Central memory CD8-positive, alpha-beta T cell (primary cell): ENCODE measurements around the gene GPR152.
A peak's percentile ranks its signal among the peaks of the same experiment; 100 is the strongest.
"Not testable (repeated sequence)": the region's sequence is repeated elsewhere in the genome, so short reads cannot be mapped to it uniquely, and the experiment has no call there.

Experiments used
- ATAC-seq: fragments of 150-1000 bp; cut with Tn5 transposase; replicated peaks from 2 replicates; pipeline ENCODE4 v1.10.0; 2022; ENCODE audit warnings: mild to moderate bottlenecking, moderate FRiP score, moderate number of reproducible peaks; ENCODE audit not compliant: poor library complexity, severe bottlenecking; ENCODE audit errors: extremely low read depth
- DNase-seq, 2 donors: peaks; one replicate each; pipeline ENCODE4 v3.0.0; 2021; ENCODE audit warnings: low spot score in 2 of 2
- H3K27ac Mint-ChIP-seq: one replicate; pipeline ENCODE4 v1.8.0; 2022; ENCODE audit warnings: low read depth, mild to moderate bottlenecking, moderate library complexity, mixed read lengths
- H3K27me3 Mint-ChIP-seq: one replicate; pipeline ENCODE4 v1.8.0; 2022; ENCODE audit warnings: mixed read lengths
- H3K36me3 Mint-ChIP-seq: one replicate; pipeline ENCODE4 v1.8.0; 2022; ENCODE audit warnings: mild to moderate bottlenecking, moderate library complexity, mixed read lengths; ENCODE audit not compliant: insufficient read depth
- H3K4me1 Mint-ChIP-seq: one replicate; pipeline ENCODE4 v1.8.0; 2022; ENCODE audit warnings: mixed read lengths
- H3K4me3 Mint-ChIP-seq: one replicate; pipeline ENCODE4 v1.8.0; 2022; ENCODE audit warnings: mild to moderate bottlenecking, moderate library complexity, mixed read lengths
- H3K9me3 Mint-ChIP-seq: one replicate; pipeline ENCODE4 v1.8.0; 2022; ENCODE audit warnings: mixed read lengths

Gene GPR152

GRCh38 chr11:67483831-67484665 is 31.5 kb upstream of the GPR152 start:
- Mint-ChIP-seq H3K9me3 (no peaks in the 10 kb centered on the region), H3K27me3 (no peaks in the 10 kb centered on the region), H3K4me1 (peaks cover 64% of the 10 kb centered on the region), H3K4me3 (peak overlapping the region; percentile 92), H3K27ac (peak overlapping the region; percentile 95), H3K36me3 (peaks cover 43% of the 10 kb centered on the region)
- DNase-seq (peak in 1 of 2 donors; percentile 53), ATAC-seq (peak; percentile 63)

GRCh38 chr11:67482827-67483798 is 30.6 kb upstream of the GPR152 start, which contains the start of gene AIP:
Gene AIP, plus strand, starts transcription at chr11:67483026. Its CDS starts 133 bp downstream, at chr11:67483159.
- no peaks in the 10 kb centered on the region for H3K9me3 Mint-ChIP-seq
- H3K36me3 Mint-ChIP-seq: peaks cover 38% of the 10 kb centered on the region
- peaks cover 58% of the 10 kb centered on the region for H3K4me1 Mint-ChIP-seq
- ATAC-seq (peak; percentile 76), DNase-seq (peak; percentile 94 to 97)
- H3K4me3 Mint-ChIP-seq: peak within 1 kb of the TSS; percentile 92
- no peaks in the 10 kb centered on the region for H3K27me3 Mint-ChIP-seq
- peak within 1 kb of the TSS; percentile 95 for H3K27ac Mint-ChIP-seq

GRCh38 chr11:67482275-67482826 is 29.8 kb upstream of the GPR152 start:
- DNase-seq: no peak
- H3K4me1 Mint-ChIP-seq: peaks cover 50% of the 10 kb centered on the region
- ATAC-seq: peak; percentile 8

GRCh38 chr11:67477344-67478050 is 25.0 kb upstream of the GPR152 start:
- H3K36me3 Mint-ChIP-seq, H3K4me1 Mint-ChIP-seq, ATAC-seq, H3K4me3 Mint-ChIP-seq, H3K27ac Mint-ChIP-seq, DNase-seq, H3K9me3 Mint-ChIP-seq, H3K27me3 Mint-ChIP-seq: not testable (repeated sequence)

More at GRCh38 chr11:67482275-67482826, 29.8 kb upstream of the GPR152 start:
- H3K36me3 Mint-ChIP-seq: peaks cover 32% of the 10 kb centered on the region
- H3K9me3 Mint-ChIP-seq: no peaks in the 10 kb centered on the region
- peak overlapping the region; percentile 92 for H3K4me3 Mint-ChIP-seq
- no peaks in the 10 kb centered on the region for H3K27me3 Mint-ChIP-seq
- peak overlapping the region; percentile 95 for H3K27ac Mint-ChIP-seq

GRCh38 chr11:67476692-67477091 is 24.2 kb upstream of the GPR152 start:
- not testable (repeated sequence) for H3K4me1 Mint-ChIP-seq, H3K36me3 Mint-ChIP-seq, ATAC-seq, H3K9me3 Mint-ChIP-seq, DNase-seq, H3K27me3 Mint-ChIP-seq, H3K4me3 Mint-ChIP-seq, H3K27ac Mint-ChIP-seq

- Mint-ChIP-seq H3K36me3 (peaks cover 6% of the 10 kb centered on the region), H3K27me3 (no peaks in the 10 kb centered on the region), H3K9me3 (no peaks in the 10 kb centered on the region), H3K4me1 (peaks cover 8% of the 10 kb centered on the region), H3K27ac (no peak overlapping the region), H3K4me3 (no peak overlapping the region)
- DNase-seq (no peak), ATAC-seq (no peak)
These were observed 20.4 kb upstream of the GPR152 start for GRCh38 chr11:67472882-67473281.

GRCh38 chr11:67470337-67471002 is 17.9 kb upstream of the GPR152 start:
- H3K27me3 Mint-ChIP-seq: no peaks in the 10 kb centered on the region
- H3K4me1 Mint-ChIP-seq: peaks cover 22% of the 10 kb centered on the region
- H3K27ac Mint-ChIP-seq: no peak overlapping the region
- H3K9me3 Mint-ChIP-seq: no peaks in the 10 kb centered on the region
- peaks cover 8% of the 10 kb centered on the region for H3K36me3 Mint-ChIP-seq
- ATAC-seq: no peak
- peak overlapping the region; percentile 86 for H3K4me3 Mint-ChIP-seq
- DNase-seq: no peak

GRCh38 chr11:67469508-67469811 is 16.9 kb upstream of the GPR152 start:
- Mint-ChIP-seq H3K4me3 (peak overlapping the region; percentile 86), H3K9me3 (no peaks in the 10 kb centered on the region), H3K27ac (peak overlapping the region; percentile 32), H3K4me1 (peaks cover 31% of the 10 kb centered on the region), H3K36me3 (peaks cover 8% of the 10 kb centered on the region), H3K27me3 (no peaks in the 10 kb centered on the region)
- no peak for DNase-seq
- ATAC-seq: no peak

GRCh38 chr11:67468759-67469507 is 16.4 kb upstream of the GPR152 start, which contains the start of gene TMEM134:
Gene TMEM134, minus strand, starts transcription at chr11:67469251. Its CDS starts 59 bp downstream, at chr11:67469192.
- H3K9me3 Mint-ChIP-seq: no peaks in the 10 kb centered on the region
- peak; percentile 70 to 83 for DNase-seq
- peak within 1 kb of the TSS; percentile 61 for H3K27ac Mint-ChIP-seq
- H3K4me3 Mint-ChIP-seq: peak within 1 kb of the TSS; percentile 86
- H3K36me3 Mint-ChIP-seq: peaks cover 8% of the 10 kb centered on the region
- H3K27me3 Mint-ChIP-seq: no peaks in the 10 kb centered on the region
- peak; percentile 73 for ATAC-seq
- peaks cover 31% of the 10 kb centered on the region for H3K4me1 Mint-ChIP-seq

- ATAC-seq: no peak
- peak overlapping the region; percentile 61 for H3K27ac Mint-ChIP-seq
- H3K27me3 Mint-ChIP-seq: no peaks in the 10 kb centered on the region
- H3K9me3 Mint-ChIP-seq: no peaks in the 10 kb centered on the region
- H3K36me3 Mint-ChIP-seq: peaks cover 8% of the 10 kb centered on the region
- H3K4me3 Mint-ChIP-seq: peak overlapping the region; percentile 86
- no peak for DNase-seq
- H3K4me1 Mint-ChIP-seq: peaks cover 31% of the 10 kb centered on the region
These were observed 15.9 kb upstream of the GPR152 start for GRCh38 chr11:67468456-67468758.

- DNase-seq (no peak), ATAC-seq (no peak)
- H3K27me3 Mint-ChIP-seq: no peaks in the 10 kb centered on the region
- H3K4me3 Mint-ChIP-seq: peak overlapping the region; percentile 86
- H3K9me3 Mint-ChIP-seq: no peaks in the 10 kb centered on the region
- H3K4me1 Mint-ChIP-seq: peaks cover 31% of the 10 kb centered on the region
- H3K27ac Mint-ChIP-seq: peak overlapping the region; percentile 61
- H3K36me3 Mint-ChIP-seq: peaks cover 8% of the 10 kb centered on the region
These were observed 15.5 kb upstream of the GPR152 start for GRCh38 chr11:67468056-67468455.
